HepG2 (cell line): ENCODE measurements around the gene FGD2. TPM values are rescaled to one million over a fixed set of nuclear protein-coding genes. Genes with fewer than 3 reads are reported as not detected.

ENCODE experiments used
- BHLHE40 ChIP-seq: IDR thresholded peaks from 2 replicates; pipeline ENCODE4 v1.6.1; 2011; ENCODE audit warnings: low read length, improper control_type of control experiment
- CBX2 ChIP-seq, 2 experiments: fragments of 200-600 bp in 1 of 2; sonication (generic); formaldehyde crosslinking in 1 of 2; IDR thresholded peaks; 2 replicates each; pipeline versions ENCODE4 v1.7.0 to v1.8.1; 2018 to 2022; ENCODE audit warnings: low read depth in 2 of 2, low read length in 1 of 2, mild to moderate bottlenecking in 1 of 2, missing genetic modification reagents in 1 of 2
- CCDC6 ChIP-seq: sonication (generic); formaldehyde crosslinking; IDR thresholded peaks from 2 replicates; pipeline ENCODE4 v1.8.1; 2022; ENCODE audit warnings: mild to moderate bottlenecking, missing genetic modification reagents, moderate library complexity
- CHD4 ChIP-seq: fragments of 200-600 bp; sonication (generic); IDR thresholded peaks from 2 replicates; pipeline ENCODE4 v1.7.0; 2017; ENCODE audit warnings: mild to moderate bottlenecking, low read length, borderline replicate concordance
- GZF1 ChIP-seq: sonication (generic); formaldehyde crosslinking; IDR thresholded peaks from 2 replicates; pipeline ENCODE4 v1.5.1; 2020; ENCODE audit warnings: mild to moderate bottlenecking, missing genetic modification reagents
- KLF13 ChIP-seq: sonication (generic); formaldehyde crosslinking; IDR thresholded peaks from 2 replicates; pipeline ENCODE4 v1.4.0; 2020; ENCODE audit warnings: mild to moderate bottlenecking, missing genetic modification reagents
- NFKBIZ ChIP-seq: IDR thresholded peaks from 2 replicates; pipeline ENCODE4 v1.6.1; 2018; ENCODE audit warnings: missing genetic modification reagents, missing compliant biosample characterization
- TCF7 ChIP-seq: sonication (generic); IDR thresholded peaks from 2 replicates; pipeline ENCODE4 v1.6.1; 2016; ENCODE audit warnings: antibody characterized with exemption, low read depth
- ZBTB7A ChIP-seq: sonication (generic); formaldehyde crosslinking; IDR thresholded peaks from 2 replicates; pipeline ENCODE4 v1.8.0; 2022; ENCODE audit warnings: mild to moderate bottlenecking, missing genetic modification reagents
- ZFP36L2 ChIP-seq: sonication (generic); formaldehyde crosslinking; IDR thresholded peaks from 2 replicates; pipeline ENCODE4 v1.4.0; 2020; ENCODE audit warnings: missing genetic modification reagents
- ZNF496 ChIP-seq: sonication (generic); formaldehyde crosslinking; IDR thresholded peaks from 2 replicates; pipeline ENCODE4 v1.8.1; 2023; ENCODE audit warnings: mild to moderate bottlenecking, moderate library complexity, missing genetic modification reagents; ENCODE audit not compliant: insufficient replicate concordance
- ZNF607 ChIP-seq: sonication (generic); formaldehyde crosslinking; IDR thresholded peaks from 2 replicates; pipeline ENCODE4 v1.5.1; 2020; ENCODE audit warnings: missing genetic modification reagents, mild to moderate bottlenecking, borderline replicate concordance
- ZNF652 ChIP-seq: IDR thresholded peaks from 2 replicates; pipeline ENCODE4 v1.6.1; 2016; ENCODE audit warnings: low read depth, borderline replicate concordance
- ZNF775 ChIP-seq: sonication (generic); formaldehyde crosslinking; IDR thresholded peaks from 2 replicates; pipeline ENCODE4 v1.4.0; 2020; ENCODE audit warnings: missing genetic modification reagents, mild to moderate bottlenecking, moderate library complexity, borderline replicate concordance
- ZNF841 ChIP-seq: sonication (generic); formaldehyde crosslinking; IDR thresholded peaks from 2 replicates; pipeline ENCODE4 v1.8.1; 2023; ENCODE audit warnings: missing genetic modification reagents, borderline replicate concordance
- ZSCAN9 ChIP-seq: IDR thresholded peaks from 2 replicates; pipeline ENCODE4 v1.6.1; 2016; ENCODE audit warnings: borderline replicate concordance
- polyA plus RNA-seq, 8 experiments: library from polyadenylated mRNA; depleted of rRNA in 3 of 8; stranded (reverse) in 7 of 8; unstranded in 1 of 8; fragments of >200 nt; fragmentation: Illumina TruSeq in 4 of 8; extraction: Trizol in 4 of 8; gene quantifications; 2 replicates each; pipeline versions ENCODE4 v1.2.1 to v1.2.3, GENCODE V29; 2011 to 2016; ENCODE audit warnings: low read depth in 4 of 8, missing spikeins in 1 of 8, mixed read lengths in 1 of 8; ENCODE audit not compliant: insufficient read depth in 1 of 8
- total RNA-seq, 5 experiments: library from RNA; depleted of rRNA; stranded (reverse); fragments of >200 nt; fragmentation: Illumina TruSeq; extraction: Trizol; gene quantifications; 2 replicates each; pipeline ENCODE4 v1.2.3, GENCODE V29; 2016; ENCODE audit warnings: low read depth in 1 of 5
- TF ChIP-seq, protein P1 (sequence below): sonication (generic); formaldehyde crosslinking; IDR thresholded peaks from 2 replicates; pipeline ENCODE4 v1.5.0; 2020; ENCODE audit warnings: mild to moderate bottlenecking, missing genetic modification reagents
- TF ChIP-seq, protein P2 (sequence below), 2 experiments: fragments of 450-650 bp in 1 of 2; sonication (generic) in 1 of 2; formaldehyde crosslinking; IDR thresholded peaks; 2 replicates each; pipeline versions ENCODE4 v1.5.0 to v1.8.0; 2020 to 2022; ENCODE audit warnings: mild to moderate bottlenecking in 1 of 2, missing genetic modification reagents in 1 of 2
- TF ChIP-seq, protein P3 (sequence below): IDR thresholded peaks from 2 replicates; pipeline ENCODE4 v1.6.1; 2016; ENCODE audit warnings: mild to moderate bottlenecking
- TF ChIP-seq, protein P4 (sequence below): sonication (generic); formaldehyde crosslinking; IDR thresholded peaks from 2 replicates; pipeline ENCODE4 v1.4.0; 2020; ENCODE audit warnings: missing genetic modification reagents
- TF ChIP-seq, protein P5 (sequence below): sonication (generic); formaldehyde crosslinking; IDR thresholded peaks from 2 replicates; pipeline ENCODE4 v1.4.0; 2020; ENCODE audit warnings: missing genetic modification reagents, borderline replicate concordance

Gene FGD2
- total and polyA plus RNA-seq, 2 of the 13 experiments (the other 11 are each of a cell fraction or from before 2014, with no cell fraction given) = not detected

DNA sequence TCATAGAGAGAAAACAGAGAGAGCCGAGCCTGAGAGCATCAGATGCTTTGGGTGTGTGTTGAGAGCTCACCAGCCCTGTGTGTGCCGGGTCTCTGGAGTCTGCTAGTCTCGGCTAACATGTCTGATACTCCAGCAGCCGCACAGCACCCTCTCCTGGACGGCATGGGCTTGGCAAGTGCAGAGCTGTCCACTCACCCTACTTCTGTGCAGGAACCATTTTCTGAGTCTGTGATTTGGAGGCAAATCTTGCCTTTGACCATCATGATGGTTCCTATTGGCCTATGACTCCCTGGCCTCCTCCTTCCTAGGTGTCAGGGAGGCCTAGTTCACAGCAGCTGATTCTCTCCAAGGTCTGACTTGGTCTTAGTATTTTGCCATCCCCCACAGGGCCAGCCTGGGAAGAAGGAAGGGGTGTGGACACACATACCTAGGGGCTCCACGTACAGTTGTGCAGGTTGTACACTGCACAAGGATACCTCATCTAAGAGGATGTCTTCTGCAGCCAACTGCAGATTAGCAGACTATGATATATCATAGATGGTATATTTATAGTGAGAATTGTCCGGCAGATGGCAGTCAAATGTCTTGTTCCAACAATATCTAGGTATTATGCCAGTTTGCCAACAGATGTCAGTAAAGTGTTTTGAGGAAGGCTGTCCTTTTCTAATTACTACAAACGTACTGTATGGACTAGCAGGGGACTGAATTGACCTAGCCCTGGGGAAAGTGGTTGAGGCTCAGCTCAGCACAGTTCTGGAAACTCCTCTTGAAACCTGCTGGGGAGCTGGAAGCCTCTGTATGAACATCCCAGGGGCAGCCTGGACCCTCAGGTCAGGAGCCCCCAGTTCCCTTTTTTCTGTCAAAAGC, 13.0 kb downstream of the FGD2 start (continued):
- TF ChIP-seq, protein P1, sequence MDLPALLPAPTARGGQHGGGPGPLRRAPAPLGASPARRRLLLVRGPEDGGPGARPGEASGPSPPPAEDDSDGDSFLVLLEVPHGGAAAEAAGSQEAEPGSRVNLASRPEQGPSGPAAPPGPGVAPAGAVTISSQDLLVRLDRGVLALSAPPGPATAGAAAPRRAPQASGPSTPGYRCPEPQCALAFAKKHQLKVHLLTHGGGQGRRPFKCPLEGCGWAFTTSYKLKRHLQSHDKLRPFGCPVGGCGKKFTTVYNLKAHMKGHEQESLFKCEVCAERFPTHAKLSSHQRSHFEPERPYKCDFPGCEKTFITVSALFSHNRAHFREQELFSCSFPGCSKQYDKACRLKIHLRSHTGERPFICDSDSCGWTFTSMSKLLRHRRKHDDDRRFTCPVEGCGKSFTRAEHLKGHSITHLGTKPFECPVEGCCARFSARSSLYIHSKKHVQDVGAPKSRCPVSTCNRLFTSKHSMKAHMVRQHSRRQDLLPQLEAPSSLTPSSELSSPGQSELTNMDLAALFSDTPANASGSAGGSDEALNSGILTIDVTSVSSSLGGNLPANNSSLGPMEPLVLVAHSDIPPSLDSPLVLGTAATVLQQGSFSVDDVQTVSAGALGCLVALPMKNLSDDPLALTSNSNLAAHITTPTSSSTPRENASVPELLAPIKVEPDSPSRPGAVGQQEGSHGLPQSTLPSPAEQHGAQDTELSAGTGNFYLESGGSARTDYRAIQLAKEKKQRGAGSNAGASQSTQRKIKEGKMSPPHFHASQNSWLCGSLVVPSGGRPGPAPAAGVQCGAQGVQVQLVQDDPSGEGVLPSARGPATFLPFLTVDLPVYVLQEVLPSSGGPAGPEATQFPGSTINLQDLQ (CRISPR knock-in tag) = no peak
- TF ChIP-seq TCF7 (no peak), CCDC6 (CRISPR knock-in tag) (no peak), ZNF841 (CRISPR knock-in tag) (no peak), CHD4 (peak; percentile 87; the same call in 1 of the 2 replicates), ZBTB7A (CRISPR knock-in tag) (no peak), ZSCAN9 (no peak), ZFP36L2 (CRISPR knock-in tag) (no peak), NFKBIZ (CRISPR knock-in tag) (0 out of 2 replicates have a peak, but pooled peaks have one; percentile 42), GZF1 (CRISPR knock-in tag) (no peak; the same call in 1 of the 2 replicates), ZNF775 (CRISPR knock-in tag) (no peak), ZNF607 (CRISPR knock-in tag) (no peak), KLF13 (no peak), CBX2 (IDR thresholded peaks at IDR 0.05; ENCODE audit: low read depth, low read length) (no peak), CBX2 (CRISPR knock-in tag; IDR thresholded peaks at IDR 0.05; ENCODE audit: low read depth) (peak; percentile 75; the same call in 1 of the 2 replicates), ZNF652 (CRISPR knock-in tag) (no peak; the same call in 1 of the 2 replicates), ZNF496 (CRISPR knock-in tag) (no peak), BHLHE40 (peak; percentile 21; the same call in 1 of the 2 replicates)
- TF ChIP-seq, protein P2, sequence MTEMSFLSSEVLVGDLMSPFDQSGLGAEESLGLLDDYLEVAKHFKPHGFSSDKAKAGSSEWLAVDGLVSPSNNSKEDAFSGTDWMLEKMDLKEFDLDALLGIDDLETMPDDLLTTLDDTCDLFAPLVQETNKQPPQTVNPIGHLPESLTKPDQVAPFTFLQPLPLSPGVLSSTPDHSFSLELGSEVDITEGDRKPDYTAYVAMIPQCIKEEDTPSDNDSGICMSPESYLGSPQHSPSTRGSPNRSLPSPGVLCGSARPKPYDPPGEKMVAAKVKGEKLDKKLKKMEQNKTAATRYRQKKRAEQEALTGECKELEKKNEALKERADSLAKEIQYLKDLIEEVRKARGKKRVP (CRISPR knock-in tag; IDR thresholded peaks at IDR 0.05) = no peak
- TF ChIP-seq, protein P3, sequence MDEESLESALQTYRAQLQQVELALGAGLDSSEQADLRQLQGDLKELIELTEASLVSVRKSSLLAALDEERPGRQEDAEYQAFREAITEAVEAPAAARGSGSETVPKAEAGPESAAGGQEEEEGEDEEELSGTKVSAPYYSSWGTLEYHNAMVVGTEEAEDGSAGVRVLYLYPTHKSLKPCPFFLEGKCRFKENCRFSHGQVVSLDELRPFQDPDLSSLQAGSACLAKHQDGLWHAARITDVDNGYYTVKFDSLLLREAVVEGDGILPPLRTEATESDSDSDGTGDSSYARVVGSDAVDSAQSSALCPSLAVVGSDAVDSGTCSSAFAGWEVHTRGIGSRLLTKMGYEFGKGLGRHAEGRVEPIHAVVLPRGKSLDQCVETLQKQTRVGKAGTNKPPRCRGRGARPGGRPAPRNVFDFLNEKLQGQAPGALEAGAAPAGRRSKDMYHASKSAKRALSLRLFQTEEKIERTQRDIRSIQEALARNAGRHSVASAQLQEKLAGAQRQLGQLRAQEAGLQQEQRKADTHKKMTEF = peak; percentile 70; the same call in 1 of the 2 replicates
- TF ChIP-seq, protein P4, sequence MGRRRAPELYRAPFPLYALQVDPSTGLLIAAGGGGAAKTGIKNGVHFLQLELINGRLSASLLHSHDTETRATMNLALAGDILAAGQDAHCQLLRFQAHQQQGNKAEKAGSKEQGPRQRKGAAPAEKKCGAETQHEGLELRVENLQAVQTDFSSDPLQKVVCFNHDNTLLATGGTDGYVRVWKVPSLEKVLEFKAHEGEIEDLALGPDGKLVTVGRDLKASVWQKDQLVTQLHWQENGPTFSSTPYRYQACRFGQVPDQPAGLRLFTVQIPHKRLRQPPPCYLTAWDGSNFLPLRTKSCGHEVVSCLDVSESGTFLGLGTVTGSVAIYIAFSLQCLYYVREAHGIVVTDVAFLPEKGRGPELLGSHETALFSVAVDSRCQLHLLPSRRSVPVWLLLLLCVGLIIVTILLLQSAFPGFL (CRISPR knock-in tag) = no peak
- TF ChIP-seq, protein P5, sequence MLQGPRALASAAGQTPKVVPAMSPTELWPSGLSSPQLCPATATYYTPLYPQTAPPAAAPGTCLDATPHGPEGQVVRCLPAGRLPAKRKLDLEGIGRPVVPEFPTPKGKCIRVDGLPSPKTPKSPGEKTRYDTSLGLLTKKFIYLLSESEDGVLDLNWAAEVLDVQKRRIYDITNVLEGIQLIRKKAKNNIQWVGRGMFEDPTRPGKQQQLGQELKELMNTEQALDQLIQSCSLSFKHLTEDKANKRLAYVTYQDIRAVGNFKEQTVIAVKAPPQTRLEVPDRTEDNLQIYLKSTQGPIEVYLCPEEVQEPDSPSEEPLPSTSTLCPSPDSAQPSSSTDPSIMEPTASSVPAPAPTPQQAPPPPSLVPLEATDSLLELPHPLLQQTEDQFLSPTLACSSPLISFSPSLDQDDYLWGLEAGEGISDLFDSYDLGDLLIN (CRISPR knock-in tag) = no peak
